ENCODE measurements around the gene BOD1. TPM values are rescaled to one million over a fixed set of nuclear protein-coding genes. Genes with fewer than 3 reads are reported as not detected.
A peak's percentile ranks its signal among the peaks of the same experiment; 100 is the strongest.

BOD1 gene
- total RNA-seq, 2 donors from 2014 or later: 51.1 to 52.8 TPM

DNA sequence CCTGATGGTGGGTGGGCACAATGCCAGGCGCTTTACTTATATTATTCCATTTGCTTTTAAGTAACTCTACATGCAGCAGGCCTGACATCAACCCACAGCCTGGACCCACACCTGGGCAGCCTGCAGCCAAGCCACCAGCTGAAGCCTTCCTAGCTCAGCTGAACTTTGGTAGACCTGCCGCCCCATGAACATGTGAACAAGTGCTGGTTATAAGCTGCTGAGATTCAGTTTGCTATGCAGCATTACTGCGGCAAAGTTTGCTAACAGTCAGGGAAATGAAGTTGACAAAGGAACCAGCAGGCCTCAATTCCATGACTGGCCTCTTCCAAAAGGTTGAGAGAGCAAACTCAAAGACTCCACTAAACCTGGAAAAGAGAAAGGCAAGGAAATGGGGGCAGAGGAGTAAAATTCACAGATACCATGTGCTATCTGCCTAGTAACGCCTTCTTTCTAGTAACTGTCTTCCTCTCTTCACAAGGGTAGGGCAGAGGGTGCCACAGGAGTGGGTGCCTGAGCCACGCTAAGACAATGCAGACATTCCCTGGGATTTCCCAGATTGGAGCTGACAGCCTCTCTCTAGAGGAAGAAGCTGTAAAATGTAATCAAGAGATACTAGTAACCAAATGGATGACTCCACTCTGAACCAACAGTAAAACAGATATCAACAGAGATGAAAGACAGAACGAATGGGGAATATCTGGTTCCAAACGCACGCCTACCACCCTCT is 2.9 kb downstream of the BOD1 start:
- intact Hi-C loops (cut with DNase I): no loop called here
- Histone ChIP-seq H3K36me3 (no peaks in the 10 kb centered on the region), H3K9me3 (no peaks in the 10 kb centered on the region), H3K4me1 (replicated peaks) (peaks cover 13% of the 10 kb centered on the region), H3K27me3 (replicated peaks; ENCODE audit: insufficient read depth) (no peaks in the 10 kb centered on the region), H3K27ac (no peak overlapping the region), H3K4me3 (no peak overlapping the region)
- DNase-seq (ENCODE audit: low spot score): no peak
- WGBS: 81% methylated on average over 8 of the region's 8 CpGs
- TF ChIP-seq POLR2AphosphoS5 (IDR thresholded peaks at IDR 0.05) (no peak), POLR2A (IDR thresholded peaks at IDR 0.05) (no peak)
- TF ChIP-seq, protein P1, sequence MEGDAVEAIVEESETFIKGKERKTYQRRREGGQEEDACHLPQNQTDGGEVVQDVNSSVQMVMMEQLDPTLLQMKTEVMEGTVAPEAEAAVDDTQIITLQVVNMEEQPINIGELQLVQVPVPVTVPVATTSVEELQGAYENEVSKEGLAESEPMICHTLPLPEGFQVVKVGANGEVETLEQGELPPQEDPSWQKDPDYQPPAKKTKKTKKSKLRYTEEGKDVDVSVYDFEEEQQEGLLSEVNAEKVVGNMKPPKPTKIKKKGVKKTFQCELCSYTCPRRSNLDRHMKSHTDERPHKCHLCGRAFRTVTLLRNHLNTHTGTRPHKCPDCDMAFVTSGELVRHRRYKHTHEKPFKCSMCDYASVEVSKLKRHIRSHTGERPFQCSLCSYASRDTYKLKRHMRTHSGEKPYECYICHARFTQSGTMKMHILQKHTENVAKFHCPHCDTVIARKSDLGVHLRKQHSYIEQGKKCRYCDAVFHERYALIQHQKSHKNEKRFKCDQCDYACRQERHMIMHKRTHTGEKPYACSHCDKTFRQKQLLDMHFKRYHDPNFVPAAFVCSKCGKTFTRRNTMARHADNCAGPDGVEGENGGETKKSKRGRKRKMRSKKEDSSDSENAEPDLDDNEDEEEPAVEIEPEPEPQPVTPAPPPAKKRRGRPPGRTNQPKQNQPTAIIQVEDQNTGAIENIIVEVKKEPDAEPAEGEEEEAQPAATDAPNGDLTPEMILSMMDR (IDR thresholded peaks at IDR 0.05): no peak

DNA sequence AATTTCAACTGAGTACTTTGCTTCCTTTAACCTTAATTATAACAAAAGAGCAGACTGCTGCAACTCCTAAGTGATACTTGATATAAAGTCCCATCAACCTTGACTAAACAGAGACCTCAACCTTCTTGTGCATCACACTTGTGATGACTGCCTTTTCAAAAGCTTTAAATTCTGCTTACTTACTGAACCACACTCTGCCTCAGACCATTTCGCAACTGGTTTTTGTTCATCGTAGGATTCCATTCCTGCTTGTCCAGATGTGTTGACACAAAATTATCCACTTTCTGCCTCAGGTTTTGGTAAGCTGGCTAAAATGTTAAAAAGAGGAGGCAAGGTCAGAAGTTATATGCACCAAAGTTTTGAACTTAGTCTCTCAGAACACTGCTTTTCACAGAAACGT is 3.5 kb downstream of the BOD1 start:
- Histone ChIP-seq H3K9me3 (no peaks in the 10 kb centered on the region), H3K4me1 (replicated peaks) (peaks cover 13% of the 10 kb centered on the region), H3K36me3 (no peaks in the 10 kb centered on the region), H3K4me3 (no peak overlapping the region), H3K27ac (no peak overlapping the region), H3K27me3 (replicated peaks; ENCODE audit: insufficient read depth) (no peaks in the 10 kb centered on the region)
- intact Hi-C loops (cut with DNase I): no loop called here
- TF ChIP-seq POLR2AphosphoS5 (IDR thresholded peaks at IDR 0.05): no peak
- no peak for TF ChIP-seq POLR2A (IDR thresholded peaks at IDR 0.05)
- TF ChIP-seq, protein P1 (IDR thresholded peaks at IDR 0.05): no peak
- DNase-seq (ENCODE audit: low spot score): no peak
- 64% methylated on average over 3 of the region's 3 CpGs for WGBS

DNA sequence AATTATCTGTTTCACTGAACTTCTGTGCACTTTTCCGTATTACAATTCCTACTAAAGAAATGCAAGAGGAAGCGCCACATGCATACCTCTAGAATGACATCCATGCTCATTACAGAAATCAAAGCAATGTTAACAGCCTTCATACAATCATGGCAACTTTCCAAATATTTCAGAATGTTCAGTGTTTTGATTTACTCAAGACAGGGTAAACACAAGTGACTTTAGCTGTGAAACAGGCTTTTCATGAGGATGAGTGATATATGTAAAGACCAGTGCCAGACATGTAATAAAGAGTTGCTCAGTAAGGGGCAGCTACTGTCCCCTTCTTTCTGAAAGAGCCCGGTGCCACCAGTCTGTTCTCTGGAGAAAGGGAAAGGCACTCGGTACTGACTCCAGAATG is 4.7 kb downstream of the BOD1 start:
- no peak overlapping the region for H3K4me3 ChIP-seq
- peaks cover 0 to 9% of the 10 kb centered on the region in 2 donors for H3K36me3 ChIP-seq
- WGBS: 75% methylated on average over 4 of the region's 4 CpGs
- no peak for DNase-seq (ENCODE audit: low spot score)
- H3K27me3 ChIP-seq (replicated peaks; ENCODE audit: insufficient read depth): no peaks in the 10 kb centered on the region
- H3K9me3 ChIP-seq: no peaks in the 10 kb centered on the region
- intact Hi-C loops (cut with DNase I): no loop called here
- peaks cover 13% of the 10 kb centered on the region for H3K4me1 ChIP-seq (replicated peaks)
- TF ChIP-seq POLR2AphosphoS5 (IDR thresholded peaks at IDR 0.05) (peak; percentile 30), POLR2A (IDR thresholded peaks at IDR 0.05) (no peak)
- H3K27ac ChIP-seq: no peak overlapping the region

DNA sequence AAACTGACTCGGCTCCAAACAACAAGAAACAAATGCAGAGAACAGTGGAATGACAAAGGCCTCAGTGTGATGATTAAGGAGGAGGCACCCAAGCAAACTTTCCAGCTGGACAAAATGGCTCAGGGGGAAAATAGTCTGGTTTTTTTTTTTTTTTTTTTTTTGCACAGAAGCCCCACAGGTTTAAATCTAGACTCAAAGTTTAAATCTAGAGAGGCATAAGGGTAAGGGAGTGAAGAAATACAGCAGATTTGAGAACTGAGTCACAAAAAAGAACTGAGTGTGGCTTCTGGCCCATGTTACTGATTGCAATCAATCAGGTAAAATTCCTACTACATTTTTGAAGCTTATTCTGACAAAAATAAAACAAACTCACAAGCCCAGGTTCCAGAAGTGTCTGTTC is 12.3 kb downstream of the BOD1 start:
- Histone ChIP-seq H3K27ac (no peak overlapping the region), H3K36me3 (peaks cover 0 to 9% of the 10 kb centered on the region in 2 donors), H3K27me3 (replicated peaks; ENCODE audit: insufficient read depth) (no peaks in the 10 kb centered on the region), H3K4me1 (replicated peaks) (no peaks in the 10 kb centered on the region), H3K9me3 (no peaks in the 10 kb centered on the region), H3K4me3 (no peak overlapping the region)
- WGBS: 75% methylated on average over 1 of the region's 1 CpG
- intact Hi-C loops (cut with DNase I): no loop called here
- TF ChIP-seq POLR2AphosphoS5 (IDR thresholded peaks at IDR 0.05) (no peak), POLR2A (IDR thresholded peaks at IDR 0.05) (no peak)
- TF ChIP-seq, protein P1 (IDR thresholded peaks at IDR 0.05): no peak
- DNase-seq (ENCODE audit: low spot score): no peak

DNA sequence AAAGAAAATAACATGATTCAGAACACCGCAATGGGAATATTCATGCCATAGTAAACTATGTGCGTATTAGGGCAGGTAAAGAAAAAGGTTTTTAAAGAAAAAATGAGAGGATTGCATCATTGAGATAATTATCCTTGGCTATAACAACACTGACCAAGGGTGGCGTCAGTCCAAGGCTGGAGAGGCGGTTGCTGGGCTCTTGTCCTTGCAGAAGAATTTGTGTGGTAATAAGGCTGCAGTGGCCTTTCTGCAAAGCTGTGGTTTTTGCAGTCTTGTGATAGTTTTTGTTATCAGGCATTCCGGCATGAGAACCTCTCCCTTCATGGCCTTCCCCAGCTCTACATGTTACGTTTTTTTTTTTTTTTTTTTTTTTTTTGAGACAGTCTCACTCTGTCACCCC is 14.0 kb downstream of the BOD1 start:
- intact Hi-C loops (cut with DNase I): no loop called here
- WGBS: 82% methylated on average over 6 of the region's 6 CpGs
- peaks cover 0 to 4% of the 10 kb centered on the region in 2 donors for H3K36me3 ChIP-seq
- no peaks in the 10 kb centered on the region for H3K4me1 ChIP-seq (replicated peaks)
- TF ChIP-seq POLR2A (IDR thresholded peaks at IDR 0.05) (no peak), POLR2AphosphoS5 (IDR thresholded peaks at IDR 0.05) (no peak)
- TF ChIP-seq, protein P1 (IDR thresholded peaks at IDR 0.05): no peak
- DNase-seq (ENCODE audit: low spot score): no peak
- H3K27me3 ChIP-seq (replicated peaks; ENCODE audit: insufficient read depth): no peaks in the 10 kb centered on the region
- no peaks in the 10 kb centered on the region for H3K9me3 ChIP-seq
- H3K4me3 ChIP-seq: no peak overlapping the region
- no peak overlapping the region for H3K27ac ChIP-seq

All from prostate gland (tissue), 2 donors.